RWPE1 (cell line): ENCODE data around the gene HMX1.

Experiments used
- CTCF ChIA-PET: fragments of 350-600 bp; sonication (Branson Sonifier 250); formaldehyde crosslinking; extraction: SDS; loops from one replicate; lab custom pipeline; 2021; lab: Yijun Ruan, JAX
- POLR2A ChIA-PET: fragments of 400-600 bp; formaldehyde crosslinking; extraction: SDS; loops from one replicate; lab custom pipeline; 2020; ENCODE audit warnings: antibody characterized with exemption; ENCODE audit not compliant: low non-redundant PET; lab: Yijun Ruan, JAX
- DNase-seq: peaks from one replicate; pipeline ENCODE4 v3.0.0; 2012; ENCODE audit warnings: low spot score
- H3K27ac ChIP-seq: fragments of 450-650 bp; 2 replicates; pipeline ENCODE4 v1.5.1; 2017
- CTCF ChIP-seq: fragments of 450-650 bp; conservative IDR thresholded peaks from 2 replicates; pipeline ENCODE4 v1.5.1; 2017; ENCODE audit warnings: low read depth, mild to moderate bottlenecking

Gene HMX1

GRCh38 chr4:8898419-8898818, 26.8 kb upstream of the HMX1 start:
- ChIA-PET CTCF (interaction anchor here (0.5 to 0.9 kb wide), 2 partner anchors 13 to 18 kb away, joined by 3 read pairs; no protein-coding TSS in a partner anchor), POLR2A (no interaction called here)
- DNase-seq: no peak
- H3K27ac ChIP-seq: peak overlapping the region; percentile 37
- TF ChIP-seq CTCF: no peak

GRCh38 chr4:8897251-8898167, 25.9 kb upstream of the HMX1 start:
- peak; percentile 68 for DNase-seq
- CTCF ChIA-PET: interaction anchor here (0.5 kb wide), 1 partner anchor 19 kb away, joined by 3 read pairs; no protein-coding TSS in a partner anchor
- POLR2A ChIA-PET: no interaction called here
- H3K27ac ChIP-seq: peak overlapping the region; percentile 37
- TF ChIP-seq CTCF: no peak

DNA sequence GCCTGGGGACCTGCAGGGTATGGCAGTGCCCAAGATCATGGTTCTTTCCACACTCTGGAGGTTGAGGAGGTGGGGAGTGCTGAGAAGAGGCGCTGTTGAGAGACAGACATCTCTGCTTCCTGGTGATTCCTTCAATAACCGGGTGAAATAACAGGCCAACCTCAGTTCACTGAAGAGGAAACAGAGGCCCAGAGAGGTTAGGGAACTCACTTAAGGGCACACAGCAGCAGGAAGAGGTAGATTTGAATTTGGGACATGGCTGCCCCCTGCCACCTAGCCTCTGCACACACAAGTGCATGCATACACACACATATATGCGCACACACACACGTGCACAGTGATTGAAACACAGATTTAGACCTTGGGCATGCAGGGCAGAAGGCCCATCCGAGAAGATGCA, 24.9 kb upstream of the HMX1 start:
- CTCF ChIA-PET: no interaction called here
- H3K27ac ChIP-seq: no peak overlapping the region

DNA sequence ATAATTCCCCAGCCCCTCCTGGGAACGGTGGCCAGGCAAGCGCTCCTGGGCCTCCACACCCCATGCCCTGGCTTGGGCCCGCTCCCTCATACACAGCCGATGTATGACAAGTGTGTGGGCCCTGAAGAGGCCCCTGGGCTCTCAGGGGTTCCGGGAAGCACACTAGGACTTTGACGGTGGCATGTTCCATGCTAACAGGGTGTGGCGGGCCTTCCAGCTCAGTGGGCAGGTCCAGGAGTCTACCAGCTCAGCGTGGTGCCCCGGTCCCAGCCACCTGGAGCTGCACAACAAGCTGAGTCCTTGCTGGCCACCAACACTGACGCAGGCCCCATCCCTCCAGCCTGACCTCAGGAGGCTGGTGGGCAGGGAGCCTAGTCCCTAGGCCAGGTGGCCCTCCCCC, 24.4 kb upstream of the HMX1 start:
- ChIA-PET POLR2A (no interaction called here), CTCF (no interaction called here)
- H3K27ac ChIP-seq: no peak overlapping the region
- DNase-seq: no peak
- no peak for TF ChIP-seq CTCF

More for the DNA sequence above, 24.9 kb upstream of the HMX1 start:
- DNase-seq: no peak
- no peak for TF ChIP-seq CTCF
- POLR2A ChIA-PET: no interaction called here

GRCh38 chr4:8895295-8895694, 23.7 kb upstream of the HMX1 start:
- no peak for DNase-seq
- H3K27ac ChIP-seq: no peak overlapping the region
- TF ChIP-seq CTCF: no peak
- CTCF ChIA-PET: no interaction called here
- POLR2A ChIA-PET: no interaction called here

GRCh38 chr4:8894424-8894816, 22.8 kb upstream of the HMX1 start:
- TF ChIP-seq CTCF: no peak
- ChIA-PET POLR2A (no interaction called here), CTCF (no interaction called here)
- no peak overlapping the region for H3K27ac ChIP-seq
- DNase-seq: no peak
